HepG2 (cell line): ENCODE results near the gene LRRC45. TPM values are rescaled to one million over a fixed set of nuclear protein-coding genes. Genes with fewer than 3 reads are reported as not detected.

Experiments
- ARNTL ChIP-seq: sonication (generic); formaldehyde crosslinking; IDR thresholded peaks from 2 replicates; pipeline ENCODE4 v1.4.0; 2020; ENCODE audit warnings: mild to moderate bottlenecking, missing genetic modification reagents
- BORCS8-MEF2B ChIP-seq: sonication (generic); formaldehyde crosslinking; IDR thresholded peaks from 2 replicates; pipeline ENCODE4 v1.8.0; 2022; ENCODE audit warnings: mild to moderate bottlenecking, missing genetic modification reagents
- CEBPG ChIP-seq: IDR thresholded peaks from 2 replicates; pipeline ENCODE4 v1.6.1; 2016
- CSRNP2 ChIP-seq: sonication (generic); formaldehyde crosslinking; conservative IDR thresholded peaks from 2 replicates; pipeline ENCODE4 v1.8.0; 2022; ENCODE audit warnings: low read depth, missing genetic modification reagents
- DNMT3B ChIP-seq: conservative IDR thresholded peaks from 2 replicates; pipeline ENCODE4 v1.6.1; 2016; ENCODE audit warnings: missing biosample characterization, control low read depth
- FOXO4 ChIP-seq: sonication (generic); formaldehyde crosslinking; conservative IDR thresholded peaks from 2 replicates; pipeline ENCODE4 v1.8.1; 2023; ENCODE audit warnings: missing genetic modification reagents
- HNF4A ChIP-seq: sonication (generic); formaldehyde crosslinking; IDR thresholded peaks from 2 replicates; pipeline ENCODE4 v1.4.0; 2020; ENCODE audit warnings: missing genetic modification reagents
- JUND ChIP-seq: sonication (generic); formaldehyde crosslinking; IDR thresholded peaks from 2 replicates; pipeline ENCODE4 v1.8.0; 2022; ENCODE audit warnings: mild to moderate bottlenecking, missing genetic modification reagents
- KDM5B ChIP-seq: sonication (generic); formaldehyde crosslinking; IDR thresholded peaks from 2 replicates; pipeline ENCODE4 v1.4.0; 2020; ENCODE audit warnings: missing genetic modification reagents, mild to moderate bottlenecking, borderline replicate concordance
- KLF13 ChIP-seq: sonication (generic); formaldehyde crosslinking; IDR thresholded peaks from 2 replicates; pipeline ENCODE4 v1.4.0; 2020; ENCODE audit warnings: mild to moderate bottlenecking, missing genetic modification reagents
- MTF1 ChIP-seq: sonication (generic); formaldehyde crosslinking; IDR thresholded peaks from 2 replicates; pipeline ENCODE4 v1.5.0; 2020; ENCODE audit warnings: missing genetic modification reagents
- NBN ChIP-seq: fragments of 450-650 bp; conservative IDR thresholded peaks from 2 replicates; pipeline ENCODE4 v1.6.1; 2017
- NFYB ChIP-seq: sonication (generic); formaldehyde crosslinking; IDR thresholded peaks from 2 replicates; pipeline ENCODE4 v1.4.0; 2020; ENCODE audit warnings: missing genetic modification reagents
- SMAD9 ChIP-seq: sonication (generic); formaldehyde crosslinking; IDR thresholded peaks from 2 replicates; pipeline ENCODE4 v1.5.1; 2020; ENCODE audit warnings: mild to moderate bottlenecking, missing genetic modification reagents
- TBL1XR1 ChIP-seq: fragments of 150-350 bp; IDR thresholded peaks from 2 replicates; pipeline ENCODE4 v1.6.1; 2014; ENCODE audit warnings: borderline replicate concordance, low read length; ENCODE audit not compliant: partially characterized antibody
- TFAP4 ChIP-seq: sonication (generic); IDR thresholded peaks from 2 replicates; pipeline ENCODE4 v1.6.1; 2016; ENCODE audit warnings: low read depth, borderline replicate concordance
- ZC3H13 ChIP-seq: sonication (generic); formaldehyde crosslinking; IDR thresholded peaks from 2 replicates; pipeline ENCODE4 v1.8.1; 2023; ENCODE audit warnings: mild to moderate bottlenecking, missing genetic modification reagents, moderate library complexity
- ZFY ChIP-seq: sonication (generic); formaldehyde crosslinking; IDR thresholded peaks from 2 replicates; pipeline ENCODE4 v1.4.0; 2020; ENCODE audit warnings: missing genetic modification reagents
- ZNF446 ChIP-seq: sonication (generic); formaldehyde crosslinking; IDR thresholded peaks from 2 replicates; pipeline ENCODE4 v1.5.0; 2020; ENCODE audit warnings: mild to moderate bottlenecking, missing genetic modification reagents
- ZNF766 ChIP-seq: sonication (generic); formaldehyde crosslinking; IDR thresholded peaks from 2 replicates; pipeline ENCODE4 v1.5.0; 2020; ENCODE audit warnings: missing genetic modification reagents, borderline replicate concordance
- ZNF772 ChIP-seq: sonication (generic); formaldehyde crosslinking; IDR thresholded peaks from 2 replicates; pipeline ENCODE4 v1.5.0; 2020; ENCODE audit warnings: mild to moderate bottlenecking, missing genetic modification reagents
- ZSCAN12 ChIP-seq: sonication (generic); formaldehyde crosslinking; IDR thresholded peaks from 2 replicates; pipeline ENCODE4 v1.9.0; 2021; ENCODE audit warnings: mild to moderate bottlenecking, missing genetic modification reagents
- polyA plus RNA-seq, 8 experiments: library from polyadenylated mRNA; depleted of rRNA in 3 of 8; stranded (reverse) in 7 of 8; unstranded in 1 of 8; fragments of >200 nt; fragmentation: Illumina TruSeq in 4 of 8; extraction: Trizol in 4 of 8; gene quantifications; 2 replicates each; pipeline versions ENCODE4 v1.2.1 to v1.2.3, GENCODE V29; 2011 to 2016; ENCODE audit warnings: low read depth in 4 of 8, missing spikeins in 1 of 8, mixed read lengths in 1 of 8; ENCODE audit not compliant: insufficient read depth in 1 of 8
- total RNA-seq, 5 experiments: library from RNA; depleted of rRNA; stranded (reverse); fragments of >200 nt; fragmentation: Illumina TruSeq; extraction: Trizol; gene quantifications; 2 replicates each; pipeline ENCODE4 v1.2.3, GENCODE V29; 2016; ENCODE audit warnings: low read depth in 1 of 5
- TF ChIP-seq, protein P1 (sequence below): IDR thresholded peaks from 2 replicates; pipeline ENCODE4 v1.6.1; 2016; ENCODE audit warnings: missing biosample characterization, missing genetic modification reagents, low read depth
- TF ChIP-seq, protein P2 (sequence below): sonication (generic); formaldehyde crosslinking; IDR thresholded peaks from 2 replicates; pipeline ENCODE4 v1.8.0; 2022; ENCODE audit warnings: mild to moderate bottlenecking, missing genetic modification reagents, moderate library complexity

Gene LRRC45
- total and polyA plus RNA-seq, 2 of the 13 experiments (the other 11 are each of a cell fraction or from before 2014, with no cell fraction given): 11.6 to 48.1 TPM

DNA sequence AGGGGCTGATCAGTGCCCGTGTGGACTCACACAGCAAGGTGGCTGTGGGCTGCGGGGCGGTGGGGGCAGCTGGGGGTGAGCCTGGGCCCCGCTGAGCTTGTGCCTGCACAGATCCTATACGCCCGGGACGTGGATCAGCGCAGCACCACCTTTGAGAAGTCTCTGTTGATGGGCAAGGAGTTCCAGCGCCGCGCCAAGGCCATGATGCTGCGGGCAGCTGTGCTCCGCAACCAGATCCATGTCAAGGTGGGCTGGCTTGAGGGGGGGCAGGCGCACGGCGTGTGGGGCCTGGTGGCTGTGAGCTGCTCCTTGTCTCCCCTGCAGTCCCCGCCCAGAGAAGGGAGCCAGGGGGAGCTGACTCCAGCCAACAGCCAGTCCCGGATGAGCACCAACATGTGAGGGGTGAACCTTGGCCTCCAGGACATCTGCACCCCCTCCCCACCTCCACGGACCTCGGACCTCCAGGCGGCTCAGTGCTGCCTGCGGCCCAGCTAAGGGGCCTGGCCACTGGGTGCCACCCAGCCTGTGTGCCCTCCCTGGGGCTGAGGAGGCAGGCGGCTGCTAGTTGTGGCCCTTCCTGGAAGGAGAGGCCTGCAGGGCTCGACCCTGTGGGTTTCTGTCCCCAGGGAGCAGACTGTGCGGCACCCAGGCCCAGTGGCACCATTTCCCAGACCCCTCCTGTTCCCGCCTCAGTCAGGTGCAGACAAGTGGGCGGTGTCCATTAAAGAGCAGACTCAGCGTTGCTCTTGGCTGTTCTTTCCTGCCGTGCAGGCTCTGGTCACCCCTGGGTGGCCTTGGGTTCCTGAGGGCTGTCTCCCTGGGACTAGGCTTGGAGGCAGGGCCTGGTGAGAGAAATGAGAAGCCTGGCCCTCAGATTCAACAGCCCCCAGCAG, 33.9 kb downstream of the LRRC45 start (continued):
- TF ChIP-seq, protein P1, sequence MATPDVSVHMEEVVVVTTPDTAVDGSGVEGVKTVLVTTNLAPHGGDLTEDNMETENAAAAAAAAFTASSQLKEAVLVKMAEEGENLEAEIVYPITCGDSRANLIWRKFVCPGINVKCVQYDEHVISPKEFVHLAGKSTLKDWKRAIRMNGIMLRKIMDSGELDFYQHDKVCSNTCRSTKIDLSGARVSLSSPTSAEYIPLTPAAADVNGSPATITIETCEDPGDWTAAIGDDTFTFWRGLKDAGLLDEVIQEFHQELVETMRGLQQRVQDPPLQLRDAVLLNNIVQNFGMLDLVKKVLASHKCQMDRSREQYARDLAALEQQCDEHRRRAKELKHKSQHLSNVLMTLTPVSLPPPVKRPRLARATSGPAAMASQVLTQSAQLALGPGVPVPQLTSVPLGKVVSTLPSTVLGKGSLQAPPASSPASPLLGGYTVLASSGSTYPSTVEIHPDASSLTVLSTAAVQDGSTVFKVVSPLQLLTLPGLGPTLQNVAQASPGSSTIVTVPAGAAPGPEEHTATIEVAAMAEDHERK (CRISPR knock-in tag): no peak
- TF ChIP-seq DNMT3B: no peak
- TF ChIP-seq TBL1XR1: no peak
- peak; percentile 95 for TF ChIP-seq HNF4A
- peak; percentile 92 for TF ChIP-seq ZNF772 (CRISPR knock-in tag)
- no peak for TF ChIP-seq KLF13 (CRISPR knock-in tag)
- TF ChIP-seq ZNF766 (CRISPR knock-in tag): no peak; the same call in 1 of the 2 replicates
- TF ChIP-seq, protein P2, sequence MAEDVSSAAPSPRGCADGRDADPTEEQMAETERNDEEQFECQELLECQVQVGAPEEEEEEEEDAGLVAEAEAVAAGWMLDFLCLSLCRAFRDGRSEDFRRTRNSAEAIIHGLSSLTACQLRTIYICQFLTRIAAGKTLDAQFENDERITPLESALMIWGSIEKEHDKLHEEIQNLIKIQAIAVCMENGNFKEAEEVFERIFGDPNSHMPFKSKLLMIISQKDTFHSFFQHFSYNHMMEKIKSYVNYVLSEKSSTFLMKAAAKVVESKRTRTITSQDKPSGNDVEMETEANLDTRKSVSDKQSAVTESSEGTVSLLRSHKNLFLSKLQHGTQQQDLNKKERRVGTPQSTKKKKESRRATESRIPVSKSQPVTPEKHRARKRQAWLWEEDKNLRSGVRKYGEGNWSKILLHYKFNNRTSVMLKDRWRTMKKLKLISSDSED (CRISPR knock-in tag): no peak
- no peak for TF ChIP-seq CSRNP2 (CRISPR knock-in tag)
- peak; percentile 88; the same call in 1 of the 2 replicates for TF ChIP-seq TFAP4
- no peak for TF ChIP-seq MTF1 (CRISPR knock-in tag)
- TF ChIP-seq ZFY (CRISPR knock-in tag): peak; percentile 81
- peak; percentile 87 for TF ChIP-seq ZC3H13
- peak; percentile 97 for TF ChIP-seq ARNTL (CRISPR knock-in tag)
- TF ChIP-seq ZNF446 (CRISPR knock-in tag): no peak
- peak; percentile 89 for TF ChIP-seq KDM5B (CRISPR knock-in tag)
- TF ChIP-seq ZSCAN12 (CRISPR knock-in tag): no peak
- no peak for TF ChIP-seq SMAD9 (CRISPR knock-in tag)
- no peak for TF ChIP-seq NBN
- no peak for TF ChIP-seq NFYB (CRISPR knock-in tag)
- TF ChIP-seq BORCS8-MEF2B (CRISPR knock-in tag): peak; percentile 62
- TF ChIP-seq FOXO4 (CRISPR knock-in tag): no peak
- 0 out of 2 replicates have a peak, but pooled peaks have one; percentile 11 for TF ChIP-seq CEBPG
- no peak for TF ChIP-seq JUND
